DOHH2 (cell line): ENCODE data around the gene GPRC5D.

Experiments
- H3F3A ChIP-seq: fragments of 200-600 bp; sonication (generic), shearing (Covaris generic); 2 replicates; pipeline ENCODE4 v1.6.0; 2016; ENCODE audit warnings: antibody characterized with exemption, mild to moderate bottlenecking; ENCODE audit not compliant: control insufficient read depth, insufficient read depth
- H3K27ac ChIP-seq: fragments of 200-600 bp; sonication (generic); 2 replicates; pipeline ENCODE4 v1.5.1; 2014; ENCODE audit warnings: low read depth, mild to moderate bottlenecking, low read length, moderate library complexity
- H3K27me3 ChIP-seq: fragments of 200-600 bp; sonication (generic); 2 replicates; pipeline ENCODE4 v1.6.1; 2014; ENCODE audit warnings: mild to moderate bottlenecking, low read length, mixed read lengths; ENCODE audit not compliant: control insufficient read depth
- H3K36me3 ChIP-seq: fragments of 200-600 bp; sonication (generic); 2 replicates; pipeline ENCODE4 v1.6.1; 2014; ENCODE audit warnings: mild to moderate bottlenecking, low read length, moderate library complexity, mixed read lengths; ENCODE audit not compliant: control insufficient read depth
- H3K4me1 ChIP-seq: fragments of 200-600 bp; sonication (generic); 2 replicates; pipeline ENCODE4 v1.6.1; 2014; ENCODE audit warnings: mild to moderate bottlenecking, low read length, mixed read lengths; ENCODE audit not compliant: control insufficient read depth
- H3K4me2 ChIP-seq: fragments of 200-600 bp; sonication (generic); 2 replicates; pipeline ENCODE4 v1.6.0; 2014; ENCODE audit warnings: mild to moderate bottlenecking, low read length, moderate library complexity
- H3K4me3 ChIP-seq: fragments of 200-600 bp; sonication (generic); 2 replicates; pipeline ENCODE4 v1.5.1; 2014; ENCODE audit warnings: mild to moderate bottlenecking, low read length, mixed read lengths
- H3K79me2 ChIP-seq: fragments of 200-600 bp; sonication (generic); 2 replicates; pipeline ENCODE4 v1.6.1; 2014; ENCODE audit warnings: mild to moderate bottlenecking, low read length, mixed read lengths; ENCODE audit not compliant: control insufficient read depth
- H3K9me2 ChIP-seq: fragments of 200-600 bp; sonication (generic); replicated peaks from 2 replicates; pipeline ENCODE4 v1.6.1; 2014; ENCODE audit warnings: mild to moderate bottlenecking, low read length, mixed read lengths; ENCODE audit not compliant: control insufficient read depth
- H3K9me3 ChIP-seq: fragments of 200-600 bp; sonication (generic); 2 replicates; pipeline ENCODE4 v1.6.1; 2014; ENCODE audit warnings: antibody characterized with exemption, low read length, mixed read lengths; ENCODE audit not compliant: control insufficient read depth, insufficient read depth
- H4K20me1 ChIP-seq: fragments of 200-600 bp; sonication (generic); 2 replicates; pipeline ENCODE4 v1.6.0; 2014; ENCODE audit warnings: low read depth, mild to moderate bottlenecking, antibody characterized with exemption, low read length, moderate library complexity; ENCODE audit not compliant: control insufficient read depth, insufficient read depth
- CTCF ChIP-seq: fragments of 200-600 bp; sonication (generic); IDR thresholded peaks from one replicate; pipeline ENCODE4 v1.5.1; 2014; ENCODE audit warnings: antibody characterized with exemption, mild to moderate bottlenecking, low read depth, low read length; ENCODE audit not compliant: poor library complexity, severe bottlenecking
- EZH2phosphoT487 ChIP-seq: fragments of 200-600 bp; sonication (generic); IDR thresholded peaks from 2 replicates; pipeline ENCODE4 v1.6.1; 2017; ENCODE audit warnings: borderline replicate concordance, mild to moderate bottlenecking, antibody characterized with exemption, low read length, moderate library complexity, mixed read lengths

GPRC5D gene

GRCh38 chr12:12998248-12998647 lies 46.3 kb upstream of the GPRC5D start:
- Histone ChIP-seq H3K9me3 (no peaks in the 10 kb centered on the region), H3K4me2 (no peak overlapping the region), H3K27ac (no peak overlapping the region), H3K27me3 (peaks cover 51% of the 10 kb centered on the region), H4K20me1 (no peaks in the 10 kb centered on the region), H3K9me2 (no peaks in the 10 kb centered on the region), H3F3A (no peaks in the 10 kb centered on the region), H3K36me3 (no peaks in the 10 kb centered on the region), H3K4me3 (no peak overlapping the region), H3K79me2 (no peaks in the 10 kb centered on the region), H3K4me1 (peaks cover 14% of the 10 kb centered on the region)
- TF ChIP-seq EZH2phosphoT487 = no peak

DNA sequence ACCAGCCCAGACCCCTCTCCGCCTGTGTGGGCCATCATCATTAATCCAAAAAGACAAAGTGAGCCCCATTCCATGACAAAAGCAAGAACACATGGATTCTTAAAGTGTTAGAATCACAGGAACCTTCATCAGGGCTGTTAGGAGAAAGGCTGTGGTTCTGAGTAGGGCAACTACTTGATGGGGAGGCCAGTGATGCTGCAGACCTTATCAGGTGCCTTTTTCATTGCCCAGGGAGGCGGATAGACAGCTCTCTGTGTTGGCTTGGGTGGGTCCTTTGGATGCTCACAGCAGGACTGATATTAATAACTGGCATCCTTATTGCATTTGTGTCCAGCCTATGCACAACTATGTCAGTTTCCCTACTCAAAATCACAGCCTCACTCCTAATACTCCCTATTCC lies 45.8 kb upstream of the GPRC5D start:
- Histone ChIP-seq H3K27ac (no peak overlapping the region), H3K79me2 (no peaks in the 10 kb centered on the region), H3K36me3 (no peaks in the 10 kb centered on the region), H3K4me1 (peaks cover 14% of the 10 kb centered on the region), H4K20me1 (no peaks in the 10 kb centered on the region), H3K9me2 (no peaks in the 10 kb centered on the region), H3K9me3 (no peaks in the 10 kb centered on the region), H3F3A (no peaks in the 10 kb centered on the region), H3K4me2 (no peak overlapping the region), H3K4me3 (no peak overlapping the region), H3K27me3 (peaks cover 46% of the 10 kb centered on the region)
- TF ChIP-seq CTCF (no peak), EZH2phosphoT487 (no peak)

DNA sequence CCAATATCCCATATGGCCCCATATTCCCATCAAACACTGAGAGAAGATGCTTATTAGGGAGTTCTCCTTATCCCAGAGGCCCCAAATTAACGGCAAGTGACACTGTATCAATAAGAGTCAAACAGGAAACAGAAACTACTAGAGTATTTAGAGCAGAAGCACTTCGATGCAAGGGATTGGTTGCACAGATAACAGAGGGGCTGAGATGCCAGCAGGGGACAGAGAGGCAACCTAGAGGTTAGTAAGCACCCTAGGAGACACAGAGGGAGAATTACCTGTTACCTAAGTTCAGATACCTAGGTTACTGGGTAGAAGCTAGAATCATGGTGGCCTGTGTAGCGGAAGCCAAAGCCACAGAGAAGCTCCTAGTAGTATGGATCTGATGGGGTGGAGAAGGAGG lies 45.2 kb upstream of the GPRC5D start:
- Histone ChIP-seq H4K20me1 (no peaks in the 10 kb centered on the region), H3K9me3 (no peaks in the 10 kb centered on the region), H3K4me3 (no peak overlapping the region), H3K36me3 (no peaks in the 10 kb centered on the region), H3K79me2 (no peaks in the 10 kb centered on the region), H3K27me3 (peaks cover 43% of the 10 kb centered on the region), H3K4me1 (peaks cover 14% of the 10 kb centered on the region), H3K27ac (no peak overlapping the region), H3K9me2 (no peaks in the 10 kb centered on the region), H3F3A (no peaks in the 10 kb centered on the region), H3K4me2 (no peak overlapping the region)
- TF ChIP-seq CTCF (no peak), EZH2phosphoT487 (no peak)

GRCh38 chr12:12996209-12996608 lies 44.2 kb upstream of the GPRC5D start:
- no peaks in the 10 kb centered on the region for H3K79me2 ChIP-seq
- TF ChIP-seq CTCF (no peak), EZH2phosphoT487 (no peak)
- H3K4me1 ChIP-seq = peaks cover 14% of the 10 kb centered on the region

More at GRCh38 chr12:12996209-12996608, 44.2 kb upstream of the GPRC5D start:
- Histone ChIP-seq H3F3A (no peaks in the 10 kb centered on the region), H3K27me3 (peaks cover 41% of the 10 kb centered on the region), H3K9me2 (no peaks in the 10 kb centered on the region), H3K27ac (no peak overlapping the region), H3K4me3 (no peak overlapping the region), H3K9me3 (no peaks in the 10 kb centered on the region), H4K20me1 (no peaks in the 10 kb centered on the region), H3K4me2 (no peak overlapping the region), H3K36me3 (no peaks in the 10 kb centered on the region)
